Mucosa of rectum (tissue), 2 donors: ENCODE data around the gene ERFE.

Source experiments
- H3K27ac ChIP-seq, 2 donors: one replicate each; pipeline ENCODE4 v1.7.0; 2013; ENCODE audit warnings: inconsistent platforms in 2 of 2, low read depth in 2 of 2, low read length in 2 of 2
- H3K27me3 ChIP-seq, 2 donors: one replicate each; pipeline ENCODE4 v1.7.0; 2013; ENCODE audit warnings: low read length in 2 of 2; ENCODE audit not compliant: control insufficient read depth in 2 of 2, insufficient read depth in 2 of 2
- H3K36me3 ChIP-seq, 2 donors: one replicate each; pipeline ENCODE4 v1.7.0; 2013; ENCODE audit warnings: low read length in 2 of 2; ENCODE audit not compliant: control insufficient read depth in 2 of 2, insufficient read depth in 2 of 2
- H3K4me1 ChIP-seq, 2 donors: one replicate each; pipeline ENCODE4 v1.7.0; 2013; ENCODE audit warnings: low read length in 2 of 2, mild to moderate bottlenecking in 1 of 2; ENCODE audit not compliant: control insufficient read depth in 2 of 2, insufficient read depth in 2 of 2
- H3K4me3 ChIP-seq, 2 donors: one replicate each; pipeline ENCODE4 v1.7.0; 2013; ENCODE audit warnings: low read length in 2 of 2
- H3K9ac ChIP-seq, 2 donors: one replicate each; pipeline ENCODE4 v1.7.0; 2013; ENCODE audit warnings: low read length in 2 of 2, low read depth in 1 of 2, mild to moderate bottlenecking in 1 of 2
- H3K9me3 ChIP-seq, 2 donors: one replicate each; pipeline ENCODE4 v1.7.0; 2013; ENCODE audit warnings: low read length in 2 of 2; ENCODE audit not compliant: control insufficient read depth in 2 of 2
- donor health status: healthy.
- donor health status: Normal muscosa, but diverticular disease.

ERFE gene

DNA sequence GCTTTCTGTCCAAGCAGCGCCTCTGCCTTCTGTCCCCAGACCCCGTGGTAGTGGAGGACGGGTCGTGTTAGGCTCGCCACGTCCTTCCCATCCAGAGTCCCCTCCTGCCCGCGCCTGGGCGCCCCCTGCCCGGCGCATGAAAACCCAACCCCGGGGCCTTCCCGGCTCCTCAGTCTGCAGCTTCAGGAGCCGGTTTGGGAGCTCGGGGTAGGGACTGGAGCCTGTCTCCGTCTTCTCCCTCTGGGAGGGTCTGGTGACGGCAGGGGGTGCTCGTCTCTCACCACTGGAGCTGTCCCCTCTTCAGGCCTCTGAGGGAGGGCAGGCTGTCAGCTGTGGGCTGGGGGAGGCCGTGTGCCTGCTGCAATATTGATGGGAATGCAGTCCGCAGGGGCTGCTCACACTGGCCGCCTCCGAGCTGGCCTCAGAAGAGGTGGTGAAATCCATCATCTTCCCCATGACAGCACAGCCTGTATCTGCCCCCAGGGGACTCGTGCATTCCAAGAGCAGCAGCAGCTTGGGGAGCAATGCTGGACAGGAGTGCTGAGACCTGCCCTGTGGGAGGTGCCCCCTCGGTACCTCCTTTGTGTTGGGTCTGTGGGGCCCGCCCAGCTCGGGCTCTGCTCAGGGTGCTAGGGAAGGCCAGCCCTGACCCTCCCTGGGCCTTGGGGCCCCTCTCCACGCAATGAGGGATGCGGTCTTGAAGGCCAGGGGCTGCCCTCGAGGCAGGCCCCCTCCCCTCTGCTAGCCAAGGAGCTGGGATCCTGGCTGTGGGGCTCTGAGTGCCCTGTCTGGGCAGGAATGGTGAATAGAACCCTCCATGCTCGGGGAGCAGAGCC, 38.1 kb upstream of the ERFE start:
- peaks cover 0 to 9% of the 10 kb centered on the region in 2 donors for H3K27me3 ChIP-seq
- H3K36me3 ChIP-seq = no peaks in the 10 kb centered on the region
- no peak overlapping the region for H3K27ac ChIP-seq
- no peaks in the 10 kb centered on the region for H3K4me1 ChIP-seq
- H3K4me3 ChIP-seq = no peak overlapping the region
- H3K9me3 ChIP-seq = no peaks in the 10 kb centered on the region
- no peak overlapping the region for H3K9ac ChIP-seq

GRCh38 chr2:238121511-238122286, 37.1 kb upstream of the ERFE start:
- H3K27me3 ChIP-seq = peaks cover 0 to 9% of the 10 kb centered on the region in 2 donors
- no peak overlapping the region for H3K9ac ChIP-seq
- no peaks in the 10 kb centered on the region for H3K36me3 ChIP-seq
- H3K27ac ChIP-seq = no peak overlapping the region
- H3K4me1 ChIP-seq = no peaks in the 10 kb centered on the region
- H3K4me3 ChIP-seq = no peak overlapping the region
- no peaks in the 10 kb centered on the region for H3K9me3 ChIP-seq

DNA sequence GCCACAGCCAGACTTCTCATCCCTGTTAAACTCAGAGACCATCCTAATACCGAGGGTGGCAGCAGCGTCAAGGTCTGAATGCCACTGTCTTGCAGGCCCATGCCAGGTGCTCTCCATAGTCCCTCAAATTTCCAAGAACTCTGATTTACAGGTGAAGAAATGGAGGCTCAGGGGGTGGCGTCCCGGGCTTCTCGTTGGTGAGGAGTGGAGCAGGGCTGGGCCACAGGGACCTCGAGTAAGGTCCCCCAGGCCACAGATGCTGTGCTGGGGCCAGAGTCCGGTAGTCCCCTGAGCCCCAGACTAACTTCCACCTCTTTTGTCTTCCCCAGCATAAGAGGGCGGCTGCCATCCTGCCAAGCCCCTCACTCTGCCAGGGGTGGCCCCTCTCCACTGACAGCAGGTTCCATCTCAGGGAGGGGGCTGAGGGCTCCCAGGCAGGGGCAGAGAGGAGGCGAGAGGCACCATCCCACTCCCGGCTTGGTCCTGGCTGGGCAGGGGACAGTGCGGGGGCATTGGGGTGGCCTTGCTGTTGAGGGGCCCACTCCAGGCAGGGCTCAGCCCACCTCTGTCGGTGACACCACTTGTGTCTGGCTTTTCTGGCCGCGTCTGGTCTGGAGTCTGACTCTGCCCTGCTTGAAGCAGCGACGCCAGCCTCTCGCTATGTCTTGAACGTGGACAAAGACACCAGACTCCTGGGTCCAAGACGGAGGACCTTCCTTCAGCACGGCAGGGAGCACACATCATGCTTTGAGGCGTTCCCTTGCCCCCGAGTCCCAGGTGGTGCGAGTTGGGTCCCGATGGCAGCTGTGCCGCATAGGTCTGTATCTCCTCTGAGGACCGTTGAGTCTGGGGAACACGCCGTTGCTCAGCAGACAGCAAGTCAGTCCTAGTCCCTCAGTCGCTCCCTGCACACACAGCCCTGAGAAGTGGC, 36.2 kb upstream of the ERFE start:
- H3K27ac ChIP-seq = no peak overlapping the region
- no peaks in the 10 kb centered on the region for H3K4me1 ChIP-seq
- H3K9me3 ChIP-seq = no peaks in the 10 kb centered on the region
- H3K36me3 ChIP-seq = no peaks in the 10 kb centered on the region
- no peak overlapping the region for H3K4me3 ChIP-seq
- H3K9ac ChIP-seq = no peak overlapping the region
- H3K27me3 ChIP-seq = peaks cover 0 to 6% of the 10 kb centered on the region in 2 donors

- Histone ChIP-seq H3K4me1 (no peaks in the 10 kb centered on the region), H3K27me3 (peaks cover 0 to under 1% of the 10 kb centered on the region in 2 donors), H3K9me3 (no peaks in the 10 kb centered on the region), H3K4me3 (no peak overlapping the region), H3K36me3 (no peaks in the 10 kb centered on the region), H3K9ac (no peak overlapping the region), H3K27ac (no peak overlapping the region)
These were observed 35.4 kb upstream of the ERFE start for GRCh38 chr2:238123218-238123971.

DNA sequence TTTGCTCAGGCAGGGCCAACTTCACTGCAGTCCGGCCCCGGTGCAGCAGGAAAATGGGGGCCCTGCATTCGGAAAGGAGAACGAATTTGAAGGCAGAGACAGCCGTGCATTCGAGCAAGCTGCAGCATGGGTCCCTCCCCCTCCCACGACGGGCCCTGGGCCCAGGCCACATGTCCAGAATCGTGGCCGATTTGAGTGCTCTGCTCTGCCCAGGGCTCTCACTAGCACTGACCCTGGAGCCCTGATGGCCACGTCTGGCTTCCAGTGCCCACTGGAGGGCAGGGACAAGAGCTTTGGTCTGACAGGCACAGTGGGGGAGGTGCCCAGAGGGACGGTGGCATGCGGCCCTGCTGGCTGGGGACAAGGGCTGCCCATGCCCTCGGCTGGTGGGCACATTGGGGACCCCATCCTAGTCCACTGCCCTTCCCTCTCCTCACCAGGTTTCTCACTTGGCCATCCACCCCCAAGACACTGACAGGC, 34.7 kb upstream of the ERFE start:
- Histone ChIP-seq H3K27ac (no peak overlapping the region), H3K27me3 (no peaks in the 10 kb centered on the region), H3K4me1 (no peaks in the 10 kb centered on the region), H3K9ac (no peak overlapping the region), H3K36me3 (no peaks in the 10 kb centered on the region), H3K4me3 (no peak overlapping the region), H3K9me3 (no peaks in the 10 kb centered on the region)

DNA sequence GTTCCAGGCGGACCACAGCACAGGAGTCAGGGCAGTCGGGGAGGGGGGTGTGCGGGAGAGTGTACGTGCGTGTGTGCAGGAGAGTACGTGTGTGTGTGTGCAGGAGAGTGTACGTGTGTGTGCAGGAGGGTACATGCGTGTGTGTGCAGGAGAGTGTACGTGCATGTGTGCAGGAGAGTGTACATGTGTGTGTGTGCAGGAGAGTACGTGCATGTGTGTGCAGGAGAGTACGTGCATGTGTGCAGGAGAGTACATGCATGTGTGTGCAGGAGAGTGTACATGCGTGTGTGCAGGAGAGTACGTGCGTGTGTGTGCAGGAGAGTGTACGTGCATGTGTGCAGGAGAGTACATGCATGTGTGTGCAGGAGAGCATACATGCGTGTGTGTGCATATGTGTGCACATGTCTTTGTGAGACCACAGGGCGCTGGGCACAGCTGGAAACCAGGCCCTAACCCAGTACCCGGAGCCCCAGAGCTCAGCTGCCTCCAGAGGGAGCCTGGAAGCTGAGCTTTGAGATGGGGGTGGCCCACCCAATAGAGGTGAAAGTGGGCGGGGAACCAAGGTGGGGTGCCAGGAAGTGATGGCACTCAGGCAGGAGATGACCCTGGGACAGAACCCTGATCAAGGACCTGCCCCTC, 34.2 kb upstream of the ERFE start:
- Histone ChIP-seq H3K9ac (no peak overlapping the region), H3K4me3 (no peak overlapping the region), H3K27ac (no peak overlapping the region), H3K4me1 (no peaks in the 10 kb centered on the region), H3K9me3 (no peaks in the 10 kb centered on the region), H3K36me3 (no peaks in the 10 kb centered on the region), H3K27me3 (no peaks in the 10 kb centered on the region)

DNA sequence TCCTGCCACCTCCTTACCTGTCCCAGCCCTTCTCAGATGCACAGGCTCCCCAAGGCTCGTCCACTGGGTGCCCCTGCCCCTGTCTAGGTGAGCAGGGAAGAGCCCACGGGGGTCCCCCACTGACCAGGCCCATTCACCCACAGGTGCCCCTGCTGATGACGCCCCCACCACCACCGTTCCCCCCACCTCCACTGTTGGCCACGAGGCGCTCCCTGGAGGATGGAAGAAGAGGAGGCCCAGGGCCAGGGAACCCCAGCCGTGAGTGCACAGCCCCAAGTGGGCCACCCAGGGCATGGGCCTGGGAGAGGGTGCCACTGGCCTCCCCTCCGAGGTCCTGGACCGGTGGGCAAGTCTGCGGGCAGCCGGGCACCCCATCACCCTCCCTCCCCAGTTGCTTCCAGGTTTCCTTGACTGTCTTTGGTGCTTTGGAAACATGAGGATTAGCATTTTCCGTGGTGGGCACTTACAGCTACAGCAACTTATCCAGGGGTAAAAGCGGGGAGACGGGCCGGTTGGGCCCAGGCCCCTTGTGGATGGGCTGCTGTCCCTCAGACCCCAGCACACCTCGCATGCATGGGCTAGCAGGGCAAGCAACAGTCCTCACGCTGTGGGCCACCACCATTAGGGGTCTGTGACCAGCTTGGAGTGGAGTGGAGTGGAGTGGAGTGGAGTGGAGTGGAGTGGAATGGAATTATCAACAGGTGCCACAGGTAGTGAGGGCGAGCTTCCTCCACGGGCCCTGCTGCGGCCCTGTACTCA, 33.5 kb upstream of the ERFE start:
- Histone ChIP-seq H3K27me3 (no peaks in the 10 kb centered on the region), H3K36me3 (no peaks in the 10 kb centered on the region), H3K9ac (no peak overlapping the region), H3K9me3 (no peaks in the 10 kb centered on the region), H3K4me3 (no peak overlapping the region), H3K4me1 (no peaks in the 10 kb centered on the region), H3K27ac (no peak overlapping the region)

- Histone ChIP-seq H3K27me3 (no peaks in the 10 kb centered on the region), H3K36me3 (no peaks in the 10 kb centered on the region), H3K4me3 (no peak overlapping the region), H3K4me1 (no peaks in the 10 kb centered on the region), H3K9ac (no peak overlapping the region), H3K9me3 (no peaks in the 10 kb centered on the region), H3K27ac (no peak overlapping the region)
These were observed 32.4 kb upstream of the ERFE start for GRCh38 chr2:238126338-238126737.
